Sigmoid colon (tissue), 7 donors: ENCODE results near the gene SALL4. TPM values are rescaled to one million over a fixed set of nuclear protein-coding genes. Genes with fewer than 3 reads are reported as not detected.
A peak's percentile ranks its signal among the peaks of the same experiment; 100 is the strongest.
"Not testable (repeated sequence)": the region's sequence is repeated elsewhere in the genome, so short reads cannot be mapped to it uniquely, and the experiment has no call there.

Experiments used
- DNase-seq: peaks from one replicate; pipeline ENCODE4 v3.0.0-alpha.2; 2019
- H3K27ac ChIP-seq, 4 donors: fragments of 200-600 bp; sonication (generic); one replicate each; pipeline ENCODE4 v1.5.1; 2016 to 2019; ENCODE audit warnings: mild to moderate bottlenecking in 1 of 4
- H3K27me3 ChIP-seq, 3 donors: fragments of 200-600 bp; sonication (generic); one replicate each; pipeline ENCODE4 v1.5.1; 2019; ENCODE audit warnings: mild to moderate bottlenecking in 1 of 3
- H3K36me3 ChIP-seq, 4 donors: fragments of 200-600 bp; sonication (generic); one replicate each; pipeline ENCODE4 v1.5.1; 2016 to 2019
- H3K4me1 ChIP-seq, 4 donors: fragments of 200-600 bp; sonication (generic); one replicate each; pipeline ENCODE4 v1.5.1; 2017 to 2019
- H3K4me3 ChIP-seq, 4 donors: fragments of 200-600 bp; sonication (generic); one replicate each; pipeline ENCODE4 v1.5.1; 2017 to 2019; ENCODE audit warnings: mild to moderate bottlenecking in 2 of 4, moderate library complexity in 1 of 4
- H3K9me3 ChIP-seq, 4 donors: fragments of 200-600 bp in 3 of 4; sonication (generic) in 3 of 4; one replicate each; pipeline versions ENCODE4 v1.5.1 to v1.6.1; 2013 to 2019
- CTCF ChIP-seq, 4 experiments: fragments of 450-650 bp in 3 of 4; fragments of 200-600 bp in 1 of 4; IDR thresholded peaks; one replicate each; pipeline ENCODE4 v1.5.1; 2016 to 2019; ENCODE audit warnings: antibody characterized with exemption in 4 of 4, mild to moderate bottlenecking in 3 of 4, moderate library complexity in 2 of 4
- EP300 ChIP-seq, 4 donors: sonication (generic); formaldehyde crosslinking; IDR thresholded peaks; one replicate each; pipeline ENCODE4 v1.6.1; 2017; ENCODE audit warnings: antibody characterized with exemption in 4 of 4
- POLR2A ChIP-seq, 2 donors: fragments of 450-650 bp; IDR thresholded peaks; one replicate each; pipeline ENCODE4 v1.6.1; 2016; ENCODE audit warnings: antibody characterized with exemption in 2 of 2, mild to moderate bottlenecking in 2 of 2, moderate library complexity in 2 of 2
- POLR2AphosphoS5 ChIP-seq, 4 donors: sonication (generic); formaldehyde crosslinking; IDR thresholded peaks; one replicate each; pipeline ENCODE4 v1.6.1; 2017; ENCODE audit warnings: antibody characterized with exemption in 4 of 4
- WGBS, 2 donors: extraction: QIAGEN DNeasy Blood & Tissue Kit; methylation state at CpG; one replicate each; pipeline ENCODE4 v1.1.7; 2013; 5-methylcytosine and 5-hydroxymethylcytosine counted together
- intact Hi-C: fragments of 100-400 bp; cut with DNase I; formaldehyde crosslinking; loops from one replicate; pipeline ENCODE4 v1.15.1; 2023
- polyA plus RNA-seq, 3 donors: library from polyadenylated mRNA; stranded (reverse); fragments of 200-250 nt; gene quantifications; one replicate each; pipeline ENCODE4 v1.2.3, GENCODE V29; 2013
- total RNA-seq, 4 donors: library from RNA; depleted of rRNA; stranded (reverse); fragments of >200 nt; gene quantifications; one replicate each; pipeline ENCODE4 v1.1.0, GENCODE V29; 2016
- donor health status: healthy with polysubstance abuse.
- donor health status: Bipolar disorder and iron deficiency.
- donor health status: healthy.

Gene SALL4
- total and polyA plus RNA-seq, 7 donors = 0.12 to 3.0 (median 0.60) TPM; not detected in 4

- Histone ChIP-seq H3K4me1 (peaks cover 0 to 34% (median 31%) of the 10 kb centered on the region in 4 donors), H3K36me3 (no peaks in the 10 kb centered on the region), H3K27me3 (no peaks in the 10 kb centered on the region), H3K4me3 (no peak overlapping the region), H3K9me3 (no peaks in the 10 kb centered on the region), H3K27ac (peak overlapping the region in 3 of 4 donors; percentile 15 to 31 (median 30))
- 72 to 80% methylated on average over 10 of the region's 10 CpGs for WGBS, 2 donors
- TF ChIP-seq POLR2A (IDR thresholded peaks at IDR 0.05) = no peak
- TF ChIP-seq POLR2AphosphoS5 (IDR thresholded peaks at IDR 0.05) = no peak
- TF ChIP-seq CTCF (IDR thresholded peaks at IDR 0.05) = no peak
- TF ChIP-seq EP300 (IDR thresholded peaks at IDR 0.05) = no peak
- DNase-seq = no peak
- intact Hi-C loops = no loop called here
These were observed 45.1 kb downstream of the SALL4 start for GRCh38 chr20:51757226-51757625.

DNA sequence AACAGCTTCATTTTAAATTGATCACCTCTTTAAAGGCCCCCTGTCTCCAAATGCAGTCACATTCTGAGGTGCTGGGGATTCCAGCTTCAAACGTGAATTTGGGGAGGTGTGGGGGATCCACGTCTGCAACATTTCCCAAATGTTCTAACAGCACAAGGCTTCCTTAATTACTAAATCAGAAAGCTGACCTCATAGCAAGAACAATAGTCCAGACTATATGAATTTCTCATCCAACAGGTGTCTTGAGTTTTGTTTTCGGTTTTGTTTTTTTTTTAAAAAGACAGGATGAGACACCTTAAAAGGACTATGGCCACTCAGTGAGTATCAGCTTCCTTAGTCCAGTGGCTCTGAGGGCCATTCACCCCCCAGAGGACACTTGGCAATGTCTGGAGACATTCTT lies 45.7 kb downstream of the SALL4 start:
- Histone ChIP-seq H3K4me3 (no peak overlapping the region), H3K27ac (peak overlapping the region in 2 of 4 donors; percentile 15 to 30), H3K27me3 (no peaks in the 10 kb centered on the region), H3K4me1 (peaks cover 0 to 39% (median 37%) of the 10 kb centered on the region in 4 donors), H3K9me3 (no peaks in the 10 kb centered on the region), H3K36me3 (no peaks in the 10 kb centered on the region)
- intact Hi-C loops = no loop called here
- no peak for DNase-seq
- WGBS, 2 donors = 54 to 68% methylated on average over 3 of the region's 3 CpGs
- TF ChIP-seq EP300 (IDR thresholded peaks at IDR 0.05) (no peak), POLR2AphosphoS5 (IDR thresholded peaks at IDR 0.05) (no peak), POLR2A (IDR thresholded peaks at IDR 0.05) (no peak)

DNA sequence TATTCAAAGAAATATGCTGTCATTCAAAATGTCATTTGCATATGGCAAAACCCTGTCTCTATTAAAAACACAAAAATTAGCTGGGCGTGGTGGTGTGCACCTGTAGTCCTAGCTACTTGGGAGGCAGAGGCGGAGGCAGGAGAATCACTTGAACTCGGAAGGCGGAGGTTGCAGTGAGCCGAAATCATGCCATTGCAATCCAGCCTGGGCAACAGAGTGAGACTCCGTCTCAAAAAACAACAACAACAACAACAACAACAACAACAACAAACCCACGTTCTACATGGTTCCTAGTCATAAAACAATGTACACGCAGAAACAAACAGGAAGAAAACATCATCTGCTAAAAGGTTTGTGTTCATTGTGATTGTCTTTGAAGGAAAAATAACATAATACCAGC lies 49.1 kb downstream of the SALL4 start:
- 85 to 91% methylated on average over 8 of the region's 8 CpGs for WGBS, 2 donors
- H3K4me3 ChIP-seq, H3K27me3 ChIP-seq, H3K9me3 ChIP-seq, DNase-seq, H3K36me3 ChIP-seq, intact Hi-C loops: not testable (repeated sequence)
- Histone ChIP-seq H3K27ac (peak overlapping the region in 3 of 4 donors; percentile 69 to 77 (median 75)), H3K4me1 (peaks cover 0 to 50% (median 48%) of the 10 kb centered on the region in 4 donors)

- peaks cover 0 to 42% (median 42%) of the 10 kb centered on the region in 4 donors for H3K4me1 ChIP-seq
- TF ChIP-seq EP300 (IDR thresholded peaks at IDR 0.05) = peak in 2 of 4 donors; percentile 40 to 41
- TF ChIP-seq POLR2A (IDR thresholded peaks at IDR 0.05) = no peak
- no peak for TF ChIP-seq CTCF (IDR thresholded peaks at IDR 0.05)
- TF ChIP-seq POLR2AphosphoS5 (IDR thresholded peaks at IDR 0.05) = peak in 3 of 4 donors; percentile 61 to 70 (median 69)
- H3K9me3 ChIP-seq = no peaks in the 10 kb centered on the region
- DNase-seq = no peak
- 13 to 49% methylated on average over 9 of the region's 9 CpGs for WGBS, 2 donors
- intact Hi-C loops = no loop called here
- H3K27ac ChIP-seq = peak overlapping the region; percentile 69 to 77 (median 76)
- H3K27me3 ChIP-seq = no peaks in the 10 kb centered on the region
- peak overlapping the region in 2 of 4 donors; percentile 1 to 5 for H3K4me3 ChIP-seq
- H3K36me3 ChIP-seq = no peaks in the 10 kb centered on the region
These were observed 49.9 kb downstream of the SALL4 start for GRCh38 chr20:51752343-51752951.

DNA sequence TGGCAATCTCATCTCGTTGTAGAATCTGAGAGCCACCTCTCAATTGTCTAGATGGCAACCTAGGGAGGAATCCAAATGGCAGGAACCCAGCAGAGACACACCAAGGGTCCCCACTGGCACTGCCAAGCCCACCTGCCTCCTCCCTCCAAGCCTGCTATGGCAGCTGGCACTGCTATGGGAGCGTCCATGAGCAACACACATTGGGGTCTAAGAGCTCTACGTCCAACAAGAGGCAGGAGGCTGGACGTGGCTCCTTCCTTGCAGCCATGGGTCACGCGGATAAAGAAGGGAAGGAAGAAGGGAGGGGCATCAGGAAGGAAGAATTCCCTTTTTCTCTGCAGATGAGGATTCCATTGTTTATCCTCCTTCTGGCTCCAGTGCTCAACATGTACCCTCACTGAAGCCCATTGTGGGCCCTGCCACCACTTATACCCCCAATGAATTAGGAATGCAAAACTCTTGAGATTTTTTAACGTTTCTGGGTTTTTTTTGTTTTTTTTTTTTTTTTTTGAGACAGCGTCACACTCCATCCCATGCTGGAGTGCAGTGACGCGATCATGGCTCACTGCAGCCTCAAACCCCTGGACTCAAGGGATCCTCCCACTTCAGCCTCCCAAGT lies 51.4 kb downstream of the SALL4 start:
- 83 to 93% methylated on average over 10 of the region's 10 CpGs for WGBS, 2 donors

More for the DNA sequence above, 51.4 kb downstream of the SALL4 start:
- H3K4me3 ChIP-seq = no peak overlapping the region
- TF ChIP-seq POLR2AphosphoS5 (IDR thresholded peaks at IDR 0.05) = no peak
- TF ChIP-seq EP300 (IDR thresholded peaks at IDR 0.05) = no peak
- TF ChIP-seq POLR2A (IDR thresholded peaks at IDR 0.05) = no peak
- TF ChIP-seq CTCF (IDR thresholded peaks at IDR 0.05) = no peak
- no peaks in the 10 kb centered on the region for H3K27me3 ChIP-seq
- H3K27ac ChIP-seq = peak overlapping the region; percentile 14 to 68 (median 58)
- no peaks in the 10 kb centered on the region for H3K36me3 ChIP-seq
- intact Hi-C loops = no loop called here
- DNase-seq = no peak
- H3K9me3 ChIP-seq = no peaks in the 10 kb centered on the region
- peaks cover 0 to 36% (median 34%) of the 10 kb centered on the region in 4 donors for H3K4me1 ChIP-seq
